Erythroblast (primary cell): ENCODE results near the gene EPHB1.

ENCODE experiments used
- GATA1 ChIP-seq: IDR thresholded peaks from 2 replicates; pipeline ENCODE4 v1.6.1; 2011; ENCODE audit warnings: low read depth, mild to moderate bottlenecking, control low read depth, low read length, moderate library complexity
- POLR2A ChIP-seq: IDR thresholded peaks from 2 replicates; pipeline ENCODE4 v1.6.1; 2011; ENCODE audit warnings: mild to moderate bottlenecking, low read length

- TF ChIP-seq POLR2A (no peak), GATA1 (no peak)
Measured at GRCh38 chr3:135203026-135203425, 408.0 kb downstream of the EPHB1 start.
